B cell (primary cell): ENCODE data around the gene ATG16L1.

ENCODE experiments used
- CTCF ChIP-seq: fragments of 200-600 bp; IDR thresholded peaks from one replicate; pipeline ENCODE4 v1.8.0; 2022; ENCODE audit warnings: antibody characterized with exemption, mild to moderate bottlenecking
- EZH2 ChIP-seq: IDR thresholded peaks from 2 replicates; pipeline ENCODE4 v1.6.1; 2012; ENCODE audit warnings: borderline replicate concordance, low read depth, mild to moderate bottlenecking, moderate library complexity, low read length; ENCODE audit not compliant: insufficient read depth, poor library complexity, severe bottlenecking

GRCh38 chr2:233223059-233223894, 28.2 kb upstream of the ATG16L1 start:
- TF ChIP-seq CTCF = no peak
- TF ChIP-seq EZH2 = no peak
